Brain pericyte (primary cell): ENCODE data around the gene SLC35B2.

Experiments
- DNase-seq: peaks from one replicate; pipeline ENCODE4 v3.0.0-alpha.2; 2012; ENCODE audit warnings: low read depth, low spot score

SLC35B2 gene

DNA sequence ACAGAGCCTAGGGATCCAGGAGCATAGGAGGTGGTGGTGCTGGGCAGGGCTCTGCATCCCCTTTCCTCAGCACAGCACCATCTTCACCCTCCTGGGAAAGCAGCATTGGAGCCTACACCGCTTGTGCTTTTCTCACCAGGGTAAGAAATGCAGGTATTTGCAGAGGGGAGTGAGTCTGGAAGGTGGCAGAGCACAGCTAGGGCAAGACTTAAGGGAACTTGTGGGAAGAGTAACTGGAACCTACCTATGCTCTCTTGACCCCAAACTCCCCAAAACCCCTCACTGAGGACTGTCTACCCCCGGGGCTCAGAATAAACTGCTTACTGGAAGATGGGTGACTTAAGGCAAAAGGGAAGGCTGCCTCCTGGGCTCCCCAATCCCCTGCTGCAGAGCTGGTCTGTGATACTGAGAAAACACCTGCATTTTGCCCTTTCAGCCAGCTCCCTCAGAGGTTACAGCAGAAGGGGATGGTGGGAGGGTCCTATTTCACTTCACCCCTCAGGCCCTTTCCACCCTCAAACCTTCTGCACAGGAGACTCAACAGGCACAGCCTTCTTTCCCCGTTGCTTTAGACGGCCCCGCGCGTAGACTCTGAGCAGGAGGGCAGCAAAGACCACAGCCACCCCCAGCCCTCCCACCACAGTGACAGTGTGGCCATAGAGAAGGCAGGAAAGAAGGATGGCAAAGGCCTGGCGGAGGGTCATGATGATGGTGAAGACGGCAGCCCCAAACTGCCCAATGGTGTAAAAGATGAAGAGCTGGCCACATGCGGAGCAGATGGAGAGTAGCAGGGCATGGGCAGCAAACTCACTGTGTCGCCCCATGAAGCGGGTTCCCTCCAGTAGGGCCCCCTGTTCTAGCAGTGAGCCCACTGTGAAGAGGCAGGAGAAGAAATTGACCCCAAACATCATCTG lies 2.9 kb downstream of the SLC35B2 start:
- DNase-seq: no peak

DNA sequence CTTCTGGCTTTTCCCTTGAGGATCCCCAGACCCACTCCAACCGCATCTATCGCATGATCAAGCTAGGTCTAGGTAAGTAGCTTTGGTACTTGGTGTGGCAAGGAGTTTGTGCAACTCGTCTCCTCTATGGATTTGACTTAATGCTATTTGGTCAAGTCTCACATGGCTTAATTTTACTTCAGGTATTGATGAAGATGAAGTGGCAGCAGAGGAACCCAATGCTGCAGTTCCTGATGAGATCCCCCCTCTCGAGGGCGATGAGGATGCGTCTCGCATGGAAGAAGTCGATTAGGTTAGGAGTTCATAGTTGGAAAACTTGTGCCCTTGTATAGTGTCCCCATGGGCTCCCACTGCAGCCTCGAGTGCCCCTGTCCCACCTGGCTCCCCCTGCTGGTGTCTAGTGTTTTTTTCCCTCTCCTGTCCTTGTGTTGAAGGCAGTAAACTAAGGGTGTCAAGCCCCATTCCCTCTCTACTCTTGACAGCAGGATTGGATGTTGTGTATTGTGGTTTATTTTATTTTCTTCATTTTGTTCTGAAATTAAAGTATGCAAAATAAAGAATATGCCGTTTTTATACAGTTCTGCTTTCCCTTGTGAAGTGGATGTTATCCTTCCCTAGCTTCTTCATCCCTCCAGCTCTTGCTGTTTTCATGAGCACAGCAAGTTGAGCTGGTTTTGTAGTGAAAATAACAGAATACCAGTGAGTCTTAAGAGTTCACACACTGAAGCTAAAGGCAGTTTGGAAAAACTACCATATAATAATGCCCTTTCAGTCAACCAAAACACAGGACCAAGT lies 3.8 kb downstream of the SLC35B2 start:
- no peak for DNase-seq

DNA sequence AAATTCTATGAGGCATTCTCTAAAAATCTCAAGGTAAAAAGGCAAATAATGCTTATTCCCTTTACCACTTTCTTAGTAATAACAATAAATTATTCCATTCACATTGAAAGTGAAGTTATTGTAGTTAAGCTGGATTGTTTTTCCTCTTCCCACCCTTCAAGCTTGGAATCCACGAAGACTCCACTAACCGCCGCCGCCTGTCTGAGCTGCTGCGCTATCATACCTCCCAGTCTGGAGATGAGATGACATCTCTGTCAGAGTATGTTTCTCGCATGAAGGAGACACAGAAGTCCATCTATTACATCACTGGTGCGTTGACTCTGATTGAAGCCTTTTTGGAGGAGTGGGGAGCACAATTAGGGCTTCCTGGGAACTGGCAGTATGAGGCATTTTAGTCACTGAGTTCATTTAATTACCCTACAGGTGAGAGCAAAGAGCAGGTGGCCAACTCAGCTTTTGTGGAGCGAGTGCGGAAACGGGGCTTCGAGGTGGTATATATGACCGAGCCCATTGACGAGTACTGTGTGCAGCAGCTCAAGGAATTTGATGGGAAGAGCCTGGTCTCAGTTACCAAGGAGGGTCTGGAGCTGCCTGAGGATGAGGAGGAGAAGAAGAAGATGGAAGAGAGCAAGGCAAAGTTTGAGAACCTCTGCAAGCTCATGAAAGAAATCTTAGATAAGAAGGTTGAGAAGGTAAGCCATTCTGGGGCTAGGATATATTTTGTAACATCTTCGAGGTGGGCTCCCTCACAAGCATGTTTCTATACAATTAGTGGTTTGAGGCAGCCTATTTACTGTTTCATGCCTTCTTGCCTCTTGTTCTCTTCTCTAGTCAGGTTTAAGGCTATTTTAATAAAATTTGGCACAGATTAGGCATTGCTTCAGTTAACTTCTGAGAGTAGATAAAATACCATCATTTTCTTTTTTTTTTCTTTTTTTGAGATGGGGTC lies 5.5 kb downstream of the SLC35B2 start:
- DNase-seq: no peak

DNA sequence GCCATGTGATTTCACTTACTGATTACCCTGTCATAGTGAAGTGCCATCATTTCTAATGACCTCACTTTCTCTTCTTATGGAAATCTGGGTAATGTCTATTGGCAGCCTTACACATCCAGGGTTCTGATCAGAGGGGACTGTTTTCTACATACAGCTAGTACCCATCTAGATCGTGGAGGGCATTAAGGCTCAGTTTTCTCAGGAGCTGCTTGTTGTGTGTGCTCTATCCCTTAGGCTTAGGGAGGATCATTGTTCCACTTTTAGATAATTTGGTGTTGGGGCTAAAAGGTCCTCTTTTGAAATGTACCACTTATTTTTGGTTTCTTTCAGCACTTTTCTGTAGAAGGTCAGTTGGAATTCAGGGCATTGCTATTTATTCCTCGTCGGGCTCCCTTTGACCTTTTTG lies 6.6 kb downstream of the SLC35B2 start:
- no peak for DNase-seq

DNA sequence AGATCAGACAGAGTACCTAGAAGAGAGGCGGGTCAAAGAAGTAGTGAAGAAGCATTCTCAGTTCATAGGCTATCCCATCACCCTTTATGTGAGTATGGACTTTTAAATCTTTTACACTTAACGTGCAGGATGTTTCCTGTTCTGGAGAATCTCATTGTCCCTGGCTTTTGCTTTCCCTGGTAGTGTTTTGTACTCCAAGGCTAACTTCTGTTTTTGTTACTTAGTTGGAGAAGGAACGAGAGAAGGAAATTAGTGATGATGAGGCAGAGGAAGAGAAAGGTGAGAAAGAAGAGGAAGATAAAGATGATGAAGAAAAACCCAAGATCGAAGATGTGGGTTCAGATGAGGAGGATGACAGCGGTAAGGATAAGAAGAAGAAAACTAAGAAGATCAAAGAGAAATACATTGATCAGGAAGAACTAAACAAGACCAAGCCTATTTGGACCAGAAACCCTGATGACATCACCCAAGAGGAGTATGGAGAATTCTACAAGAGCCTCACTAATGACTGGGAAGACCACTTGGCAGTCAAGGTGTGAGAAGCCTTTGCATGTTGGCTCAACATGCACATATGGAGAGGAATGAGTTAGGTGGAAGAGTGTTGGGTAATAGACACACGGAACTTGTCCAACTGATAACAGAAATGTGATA lies 7.1 kb downstream of the SLC35B2 start:
- no peak for DNase-seq

DNA sequence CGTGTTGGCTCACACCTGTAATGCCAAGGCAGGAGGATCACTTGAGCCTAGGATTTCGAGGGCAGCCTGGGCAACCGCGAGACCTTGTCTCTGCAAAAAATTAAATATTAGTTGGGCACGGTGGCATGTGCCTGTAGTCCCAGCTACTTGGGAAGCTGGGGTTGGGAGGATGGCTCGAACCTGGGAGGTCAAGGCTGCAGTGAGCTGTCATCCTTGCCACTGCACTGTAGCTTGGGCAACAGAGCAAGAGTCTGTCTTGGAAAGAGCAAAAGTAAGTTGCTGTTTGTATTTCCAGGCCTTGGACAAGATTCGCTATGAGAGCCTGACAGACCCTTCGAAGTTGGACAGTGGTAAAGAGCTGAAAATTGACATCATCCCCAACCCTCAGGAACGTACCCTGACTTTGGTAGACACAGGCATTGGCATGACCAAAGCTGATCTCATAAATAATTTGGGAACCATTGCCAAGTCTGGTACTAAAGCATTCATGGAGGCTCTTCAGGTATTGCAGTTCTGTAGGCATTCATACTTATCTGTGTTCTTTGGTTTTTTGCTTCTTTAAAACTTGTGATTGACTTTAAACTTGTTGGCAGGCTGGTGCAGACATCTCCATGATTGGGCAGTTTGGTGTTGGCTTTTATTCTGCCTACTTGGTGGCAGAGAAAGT lies 8.1 kb downstream of the SLC35B2 start:
- no peak for DNase-seq

DNA sequence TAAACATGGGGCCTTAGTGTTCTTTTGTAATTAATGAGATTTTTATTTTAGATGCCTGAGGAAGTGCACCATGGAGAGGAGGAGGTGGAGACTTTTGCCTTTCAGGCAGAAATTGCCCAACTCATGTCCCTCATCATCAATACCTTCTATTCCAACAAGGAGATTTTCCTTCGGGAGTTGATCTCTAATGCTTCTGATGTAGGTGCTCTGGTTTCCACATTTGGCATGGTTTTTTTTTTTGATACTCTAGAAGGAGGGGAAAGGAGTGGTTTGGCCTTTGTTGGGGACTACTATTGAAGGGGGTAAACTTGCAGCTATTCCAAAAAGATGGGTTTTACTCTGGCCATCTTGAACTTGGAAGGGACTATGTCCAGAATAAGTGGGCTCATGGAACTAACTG lies 8.7 kb downstream of the SLC35B2 start:
- no peak for DNase-seq

DNA sequence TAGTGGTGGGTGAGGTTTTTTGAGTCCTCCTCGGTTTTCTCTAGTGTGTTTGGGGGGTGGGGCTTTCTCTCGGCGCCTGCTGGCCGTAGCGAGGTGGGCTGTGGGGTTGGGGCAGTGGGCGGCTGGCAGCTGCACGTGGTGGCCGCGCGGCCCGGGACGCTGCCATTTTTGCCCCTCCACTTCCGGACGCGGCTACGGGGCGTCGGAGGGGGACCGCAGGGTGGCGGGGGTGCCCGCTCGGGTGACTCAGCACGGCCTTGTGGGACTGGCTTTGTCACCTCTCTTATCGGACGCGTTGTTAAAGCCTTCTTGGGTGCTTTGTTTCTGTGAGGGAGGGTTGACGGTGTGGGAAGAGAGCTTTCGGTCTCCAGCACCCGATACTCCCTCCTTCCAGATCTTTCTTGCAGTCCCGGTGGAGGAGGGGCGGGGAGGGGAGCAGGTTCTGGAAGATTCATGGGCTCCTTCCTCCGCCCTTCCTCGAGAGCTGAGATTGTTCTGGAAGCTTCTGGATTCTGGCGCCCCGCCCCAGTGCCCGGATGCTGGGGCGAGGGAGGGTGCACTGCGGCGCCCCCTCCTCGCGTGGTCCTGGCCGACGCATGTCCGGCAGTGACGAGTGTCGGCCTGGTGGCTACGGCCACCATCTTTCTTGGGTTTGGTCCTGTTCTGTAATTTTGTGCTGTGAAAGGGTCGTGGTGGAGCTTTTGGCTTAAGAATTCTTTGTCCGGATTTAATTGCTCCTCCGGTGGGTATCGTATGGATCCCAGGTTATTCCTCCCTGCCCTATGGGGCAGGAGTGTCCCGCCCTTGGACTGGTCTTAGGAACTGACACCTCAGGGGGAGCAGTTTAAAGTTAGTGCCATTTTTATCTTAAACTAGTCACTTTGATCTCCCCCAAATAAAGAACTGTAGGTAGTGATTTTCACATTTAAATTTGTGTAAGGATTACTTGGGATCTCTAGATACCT lies 9.7 kb downstream of the SLC35B2 start:
- DNase-seq: no peak

DNA sequence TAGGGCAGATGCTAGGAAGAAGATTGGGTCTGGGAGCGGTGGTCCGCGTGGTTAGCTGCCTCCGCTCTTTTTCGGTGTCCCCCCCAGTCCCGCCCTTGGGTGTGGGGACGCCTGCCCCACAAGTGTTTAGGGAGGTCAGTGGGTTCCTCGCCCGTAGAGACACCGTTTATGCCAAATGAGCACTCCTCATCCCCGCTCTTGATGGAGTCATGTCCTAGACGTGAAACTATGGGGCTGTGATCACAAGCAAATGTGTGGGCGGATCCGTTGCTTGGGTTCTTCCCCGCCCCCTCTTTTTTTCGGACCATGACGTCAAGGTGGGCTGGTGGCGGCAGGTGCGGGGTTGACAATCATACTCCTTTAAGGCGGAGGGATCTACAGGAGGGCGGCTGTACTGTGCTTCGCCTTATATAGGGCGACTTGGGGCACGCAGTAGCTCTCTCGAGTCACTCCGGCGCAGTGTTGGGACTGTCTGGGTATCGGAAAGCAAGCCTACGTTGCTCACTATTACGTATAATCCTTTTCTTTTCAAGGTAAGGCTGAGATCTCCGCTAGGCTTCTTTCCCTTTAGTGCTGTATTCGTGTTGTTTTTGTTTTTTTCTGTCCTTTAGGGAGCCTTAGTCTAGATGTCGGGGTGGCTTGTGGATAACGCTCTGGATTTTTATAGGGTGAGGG lies 10.5 kb downstream of the SLC35B2 start, which contains the start of gene HSP90AB1:
Gene HSP90AB1 (plus strand): TSS at position 439 of the 675 bp plus-strand sequence. CDS start 1,529 bp downstream, outside the sequence.
- DNase-seq: peak; percentile 89

DNA sequence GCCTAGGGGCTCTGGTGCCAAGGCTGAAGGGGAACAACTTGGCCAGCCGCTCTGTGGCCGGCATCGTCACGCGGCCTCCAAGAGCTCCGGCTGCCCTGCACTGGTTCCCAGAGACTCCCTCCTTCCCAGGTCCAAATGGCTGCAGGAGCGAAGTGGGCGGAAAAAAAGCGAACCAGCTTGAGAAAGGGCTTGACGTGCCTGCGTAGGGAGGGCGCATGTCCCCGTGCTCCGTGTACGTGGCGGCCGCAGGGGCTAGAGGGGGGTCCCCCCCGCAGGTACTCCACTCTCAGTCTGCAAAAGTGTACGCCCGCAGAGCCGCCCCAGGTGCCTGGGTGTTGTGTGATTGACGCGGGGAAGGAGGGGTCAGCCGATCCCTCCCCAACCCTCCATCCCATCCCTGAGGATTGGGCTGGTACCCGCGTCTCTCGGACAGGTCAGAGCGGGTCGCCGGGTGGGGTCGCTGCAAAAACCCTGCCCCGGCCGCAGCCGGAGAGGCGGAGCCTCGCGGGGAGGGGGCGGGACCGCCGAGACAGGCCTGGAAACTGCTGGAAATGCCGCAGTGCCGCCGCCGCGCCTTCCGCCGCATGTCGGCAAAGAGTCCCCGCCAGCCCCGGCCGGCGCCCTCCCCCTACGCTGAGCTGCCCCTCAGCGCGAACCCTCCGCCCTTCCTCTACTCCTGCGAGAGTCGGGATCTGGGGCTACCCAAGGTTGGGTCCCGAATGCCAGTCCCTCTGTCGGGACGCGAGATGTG lies 11.2 kb downstream of the SLC35B2 start:
- DNase-seq: no peak

DNA sequence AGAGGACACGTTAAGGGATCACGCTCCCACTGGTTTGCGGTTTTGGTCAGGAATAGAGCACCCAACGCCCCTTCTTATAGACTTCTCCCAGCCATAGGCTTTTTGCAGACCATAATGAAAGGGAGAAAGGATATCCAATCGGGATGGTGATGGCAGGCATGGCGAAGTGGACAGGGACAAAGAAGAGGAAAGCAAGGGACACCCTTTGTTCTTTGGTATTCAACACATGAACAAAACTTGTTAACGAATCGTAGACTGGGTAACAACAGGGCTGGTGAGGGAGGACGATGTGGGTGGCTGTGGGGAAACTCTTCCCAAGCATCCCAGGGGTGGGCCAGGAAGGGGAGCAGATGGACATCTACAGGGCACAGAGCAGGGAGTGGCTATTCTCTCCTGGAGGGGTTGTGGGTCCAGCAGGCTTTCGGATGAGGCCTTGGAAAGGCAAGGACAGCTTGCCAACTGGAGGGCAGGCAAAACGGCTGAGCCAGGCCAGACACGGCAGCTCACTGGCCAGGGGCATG lies 11.9 kb downstream of the SLC35B2 start:
- no peak for DNase-seq

DNA sequence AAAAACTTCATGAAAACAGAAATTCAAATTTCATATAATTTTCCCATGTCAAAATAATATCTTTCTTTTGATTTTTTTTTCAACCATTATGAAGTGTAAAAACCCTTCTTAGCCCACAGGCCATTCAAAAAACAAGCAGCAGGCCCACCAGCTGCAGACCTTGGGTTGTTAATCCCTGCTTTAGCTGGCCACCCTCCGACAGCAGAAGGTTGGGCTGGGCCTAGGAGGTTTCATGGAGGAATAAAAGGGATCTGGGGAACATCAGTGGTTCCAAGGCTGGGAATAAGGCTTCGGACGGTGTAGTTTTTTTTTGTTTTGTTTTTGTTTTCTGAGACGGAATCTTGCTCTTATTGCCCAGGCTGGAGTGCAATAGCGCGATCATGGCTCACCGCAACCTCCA lies 14.0 kb downstream of the SLC35B2 start:
- no peak for DNase-seq

DNA sequence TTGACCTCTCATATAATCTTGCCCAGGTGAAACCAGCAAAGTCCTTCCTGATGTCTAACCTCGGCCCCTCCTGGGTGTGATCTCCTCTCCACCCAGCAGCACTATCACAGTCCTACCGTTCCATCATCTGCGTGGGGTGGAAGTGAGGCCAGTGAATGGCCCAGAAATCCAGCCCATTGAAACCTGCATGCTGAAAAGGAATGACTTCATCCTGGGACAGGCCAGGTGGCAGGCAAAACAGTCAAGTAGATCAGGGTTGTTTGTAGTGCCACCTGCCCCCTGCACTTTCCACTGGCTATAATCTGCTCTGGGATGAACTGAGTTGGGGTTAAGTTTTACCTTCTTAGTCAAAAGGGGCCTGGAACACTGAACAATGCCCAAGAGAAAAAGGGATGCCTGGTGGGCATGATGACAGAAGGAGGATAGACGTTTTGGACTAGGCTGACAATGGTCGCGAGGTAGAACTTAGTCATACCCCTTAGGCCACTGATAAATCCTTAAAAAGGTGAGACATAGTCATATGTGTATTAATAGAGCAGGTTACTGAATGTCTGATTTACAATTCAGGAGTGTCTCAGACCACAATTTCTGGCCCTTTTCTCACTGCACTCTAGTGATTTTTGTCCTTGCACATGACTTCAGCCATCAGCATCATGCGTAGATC lies 18.5 kb downstream of the SLC35B2 start:
- DNase-seq: no peak

DNA sequence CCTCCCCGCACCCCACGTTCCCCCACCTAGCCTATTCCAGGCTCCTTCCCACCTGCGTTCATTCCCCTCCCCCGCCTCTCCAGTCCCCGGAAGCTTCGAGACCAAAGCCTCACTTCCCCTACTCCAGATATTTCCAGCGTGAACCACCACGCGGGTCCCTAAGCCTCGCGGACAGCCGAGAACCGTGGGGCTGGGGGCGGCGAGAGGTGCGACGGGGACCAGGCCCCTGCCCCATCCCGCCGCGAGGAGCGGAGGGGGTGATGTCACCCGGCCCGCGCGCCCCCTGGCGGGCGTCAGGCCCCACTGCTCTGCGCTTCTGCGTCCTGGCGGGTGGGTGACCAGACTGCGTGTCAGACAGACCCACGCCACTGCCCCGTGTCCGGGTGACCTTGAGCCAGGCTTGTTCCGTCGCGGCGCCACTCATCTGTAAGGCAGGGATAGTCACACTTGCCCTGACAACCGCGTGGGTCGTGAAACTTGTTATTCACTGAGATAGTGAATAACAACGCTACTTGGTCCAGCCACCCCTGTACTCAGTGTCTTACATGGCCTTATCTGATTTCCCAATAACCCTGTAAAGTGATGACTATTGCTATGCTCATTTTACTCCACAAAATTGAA lies 19.4 kb downstream of the SLC35B2 start:
- DNase-seq: no peak

DNA sequence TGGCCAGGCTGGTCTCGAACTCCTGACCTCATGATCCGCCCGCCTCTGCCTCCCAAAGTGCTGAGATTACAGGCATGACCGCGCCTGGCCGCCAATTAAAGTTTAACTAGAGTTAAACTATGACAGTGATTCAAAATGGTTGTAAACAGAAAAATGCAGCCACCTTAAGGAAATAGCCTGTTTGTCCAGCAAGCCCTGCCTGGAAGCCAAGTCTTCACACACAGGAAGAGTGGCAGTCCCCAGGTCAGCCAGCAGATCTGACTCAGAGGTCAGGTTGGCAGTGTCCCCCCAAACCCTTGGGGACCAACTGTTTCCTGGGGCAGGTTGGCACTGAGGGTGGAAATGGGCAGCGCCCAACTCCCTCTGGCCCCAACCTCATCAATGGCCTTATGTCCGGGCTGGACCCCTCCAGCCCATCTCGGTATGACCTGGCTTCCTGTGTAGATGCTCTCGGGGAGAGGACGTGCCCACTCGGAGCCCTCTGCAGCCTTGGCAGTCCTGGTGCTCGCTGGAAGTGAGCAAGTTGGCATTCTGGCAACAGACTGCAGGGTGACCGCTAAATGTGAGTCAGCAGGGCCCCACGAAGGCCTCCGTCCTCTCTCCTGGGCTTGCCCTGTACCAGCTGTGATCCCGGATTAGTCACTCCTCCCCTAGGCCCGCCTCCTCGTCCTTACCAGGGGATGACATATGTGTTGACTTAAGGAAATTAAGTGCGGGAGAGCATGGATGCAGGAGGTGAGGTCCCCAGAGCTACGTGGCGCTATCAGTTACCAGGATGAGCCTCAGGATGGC lies 20.1 kb downstream of the SLC35B2 start:
- no peak for DNase-seq
